Mucosa of stomach (tissue), 1 donor: ENCODE data around the gene FBXO39.

Experiments
- H3K27me3 ChIP-seq: one replicate; pipeline ENCODE4 v1.7.0; 2013; ENCODE audit warnings: mild to moderate bottlenecking, low read length; ENCODE audit not compliant: control insufficient read depth, insufficient read depth
- H3K36me3 ChIP-seq: one replicate; pipeline ENCODE4 v1.7.0; 2013; ENCODE audit warnings: low read length; ENCODE audit not compliant: control insufficient read depth, insufficient read depth
- H3K4me1 ChIP-seq: one replicate; pipeline ENCODE4 v1.7.0; 2013; ENCODE audit warnings: mild to moderate bottlenecking, low read length; ENCODE audit not compliant: control insufficient read depth, insufficient read depth
- H3K4me3 ChIP-seq: one replicate; pipeline ENCODE4 v1.7.0; 2013; ENCODE audit warnings: low read length
- H3K9ac ChIP-seq: one replicate; pipeline ENCODE4 v1.7.0; 2013; ENCODE audit warnings: mild to moderate bottlenecking, low read length, moderate library complexity
- H3K9me3 ChIP-seq: one replicate; pipeline ENCODE4 v1.7.0; 2013; ENCODE audit warnings: mild to moderate bottlenecking, low read length, moderate library complexity; ENCODE audit not compliant: control insufficient read depth
- donor health status: Pancreatic carcinoma.

Gene FBXO39

GRCh38 chr17:6830383-6830986 is 54.5 kb downstream of the FBXO39 start:
- Histone ChIP-seq H3K9me3 (no peaks in the 10 kb centered on the region), H3K27me3 (peaks cover 27% of the 10 kb centered on the region)

GRCh38 chr17:6831661-6832263 is 55.7 kb downstream of the FBXO39 start, which contains the start of gene TEKT1:
TSS of gene TEKT1 (minus strand) at chr17:6831729. CDS start at chr17:6830376, 1,353 bp downstream.
- Histone ChIP-seq H3K4me1 (peaks cover 10% of the 10 kb centered on the region), H3K9me3 (no peaks in the 10 kb centered on the region), H3K4me3 (no peak within 1 kb of the TSS), H3K27me3 (peaks cover 33% of the 10 kb centered on the region), H3K9ac (no peak within 1 kb of the TSS), H3K36me3 (no peaks in the 10 kb centered on the region)

More at GRCh38 chr17:6830383-6830986, 54.5 kb downstream of the FBXO39 start:
- no peak overlapping the region for H3K4me3 ChIP-seq
- no peaks in the 10 kb centered on the region for H3K36me3 ChIP-seq
- no peak overlapping the region for H3K9ac ChIP-seq
- peaks cover 10% of the 10 kb centered on the region for H3K4me1 ChIP-seq
